ENCODE data around the gene SLC6A2. TPM values are rescaled to one million over a fixed set of nuclear protein-coding genes. Genes with fewer than 3 reads are reported as not detected.

The SLC6A2 gene
- total RNA-seq, 1 donor from 2014 or later: not detected

GRCh38 chr16:55698946-55699345 lies 43.2 kb downstream of the SLC6A2 start:
- Mint-ChIP-seq H3K9me3 (no peaks in the 10 kb centered on the region), H3K4me1 (peaks cover 5% of the 10 kb centered on the region), H3K27me3 (ENCODE audit: insufficient read depth, low read depth) (peaks cover 14% of the 10 kb centered on the region), H3K4me3 (no peak overlapping the region), H3K27ac (no peak overlapping the region), H3K36me3 (no peaks in the 10 kb centered on the region)
- no peaks in the 10 kb centered on the region for H3K4me1 ChIP-seq
- H3K36me3 ChIP-seq: no peaks in the 10 kb centered on the region
- no peaks in the 10 kb centered on the region for H3K79me2 ChIP-seq (ENCODE audit: low read depth)
- H3F3A ChIP-seq (ENCODE audit: low read depth): no peaks in the 10 kb centered on the region
- no peak overlapping the region for H3K27ac ChIP-seq
- TF ChIP-seq EZH2phosphoT487 (IDR thresholded peaks at IDR 0.05) (no peak), CTCF (IDR thresholded peaks at IDR 0.05) (no peak), EZH2 (IDR thresholded peaks at IDR 0.05) (no peak)
- no peak overlapping the region for H2AFZ ChIP-seq (replicated peaks)
- DNase-seq (ENCODE audit: low spot score): no peak
- no peak overlapping the region for H3K4me2 ChIP-seq
- no peak overlapping the region for H3K9ac ChIP-seq
- H3K9me3 ChIP-seq (ENCODE audit: low read depth): no peaks in the 10 kb centered on the region
- H3K4me3 ChIP-seq: no peak overlapping the region
- H3K27me3 ChIP-seq: no peaks in the 10 kb centered on the region
- H4K20me1 ChIP-seq (ENCODE audit: low read depth): no peaks in the 10 kb centered on the region

DNA sequence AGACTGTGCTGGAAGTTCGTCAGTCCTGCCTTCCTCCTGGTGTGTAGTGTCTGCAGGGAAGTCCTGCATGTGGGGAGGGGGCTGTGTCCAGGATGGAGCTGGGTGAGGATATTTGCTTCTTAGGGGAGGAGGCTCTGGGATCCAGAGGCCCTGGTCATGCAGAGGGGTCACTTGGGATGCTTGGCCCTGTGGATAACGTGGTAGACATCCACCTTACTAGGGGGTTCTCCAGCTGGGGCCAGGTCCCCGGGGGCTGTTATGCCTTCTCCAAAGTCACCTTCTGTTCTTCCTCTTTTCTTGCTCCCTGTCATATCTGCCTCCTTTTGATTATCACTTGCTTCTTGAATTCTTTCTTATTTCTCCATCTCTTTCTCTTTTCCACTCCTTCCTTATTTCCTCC lies 43.8 kb downstream of the SLC6A2 start:
- Mint-ChIP-seq H3K4me1 (peaks cover 5% of the 10 kb centered on the region), H3K27me3 (ENCODE audit: insufficient read depth, low read depth) (peaks cover 14% of the 10 kb centered on the region), H3K36me3 (no peaks in the 10 kb centered on the region), H3K27ac (no peak overlapping the region), H3K4me3 (no peak overlapping the region), H3K9me3 (no peaks in the 10 kb centered on the region)
- H3K79me2 ChIP-seq (ENCODE audit: low read depth): no peaks in the 10 kb centered on the region
- H3K4me2 ChIP-seq: no peak overlapping the region
- no peak for TF ChIP-seq EZH2phosphoT487 (IDR thresholded peaks at IDR 0.05)
- TF ChIP-seq CTCF (IDR thresholded peaks at IDR 0.05): no peak
- no peak for TF ChIP-seq EZH2 (IDR thresholded peaks at IDR 0.05)
- no peak overlapping the region for H3K4me3 ChIP-seq
- H2AFZ ChIP-seq (replicated peaks): no peak overlapping the region
- no peak overlapping the region for H3K27ac ChIP-seq
- H3F3A ChIP-seq (ENCODE audit: low read depth): no peaks in the 10 kb centered on the region
- H3K9ac ChIP-seq: no peak overlapping the region
- no peaks in the 10 kb centered on the region for H3K9me3 ChIP-seq (ENCODE audit: low read depth)
- H3K36me3 ChIP-seq: no peaks in the 10 kb centered on the region
- H4K20me1 ChIP-seq (ENCODE audit: low read depth): no peaks in the 10 kb centered on the region
- no peaks in the 10 kb centered on the region for H3K27me3 ChIP-seq
- no peak for DNase-seq (ENCODE audit: low spot score)
- H3K4me1 ChIP-seq: no peaks in the 10 kb centered on the region

GRCh38 chr16:55700067-55700466 lies 44.3 kb downstream of the SLC6A2 start:
- Mint-ChIP-seq H3K9me3 (no peaks in the 10 kb centered on the region), H3K4me3 (no peak overlapping the region), H3K36me3 (no peaks in the 10 kb centered on the region), H3K4me1 (peaks cover 5% of the 10 kb centered on the region), H3K27ac (no peak overlapping the region), H3K27me3 (ENCODE audit: insufficient read depth, low read depth) (peaks cover 11% of the 10 kb centered on the region)
- no peak overlapping the region for H3K4me3 ChIP-seq
- H3K36me3 ChIP-seq: no peaks in the 10 kb centered on the region
- no peak overlapping the region for H3K27ac ChIP-seq
- TF ChIP-seq EZH2 (IDR thresholded peaks at IDR 0.05) (no peak), EZH2phosphoT487 (IDR thresholded peaks at IDR 0.05) (no peak), CTCF (IDR thresholded peaks at IDR 0.05) (no peak)
- no peak overlapping the region for H3K9ac ChIP-seq
- no peaks in the 10 kb centered on the region for H3K4me1 ChIP-seq
- H3K27me3 ChIP-seq: no peaks in the 10 kb centered on the region
- H3K4me2 ChIP-seq: no peak overlapping the region
- no peak overlapping the region for H2AFZ ChIP-seq (replicated peaks)
- H3K79me2 ChIP-seq (ENCODE audit: low read depth): no peaks in the 10 kb centered on the region
- no peaks in the 10 kb centered on the region for H4K20me1 ChIP-seq (ENCODE audit: low read depth)
- DNase-seq (ENCODE audit: low spot score): no peak
- no peaks in the 10 kb centered on the region for H3K9me3 ChIP-seq (ENCODE audit: low read depth)
- H3F3A ChIP-seq (ENCODE audit: low read depth): no peaks in the 10 kb centered on the region

All from neural progenitor cell (in vitro differentiated cells).